Left colon (tissue), 2 donors: ENCODE data around the gene EVL. TPM values are rescaled to one million over a fixed set of nuclear protein-coding genes. Genes with fewer than 3 reads are reported as not detected.
A peak's percentile ranks its signal among the peaks of the same experiment; 100 is the strongest.

Source experiments
- ATAC-seq: fragments of 200-7000 bp; cut with Tn5 transposase; one replicate; pipeline ENCODE4 v1.9.1; 2020; ENCODE audit warnings: mild to moderate bottlenecking, moderate library complexity
- DNase-seq, 2 donors: peaks; one replicate each; pipeline ENCODE4 v3.0.0-alpha.2; 2020
- intact Hi-C, 2 donors: fragments of 100-400 bp; cut with DNase I in 1 of 2; cut with micrococcal nuclease in 1 of 2; formaldehyde crosslinking; loops; one replicate each; pipeline versions ENCODE4 v1.11.2 to v1.14.0; 2022; cut with DNase I, micrococcal nuclease
- total RNA-seq, 2 donors: library from RNA; stranded (reverse); fragmentation: NEBNext Ultra II Directional; extraction: Animal tissue kit (Norgen Biotek cat#: 25700); gene quantifications; one replicate each; pipeline ENCODE4 v1.2.1, GENCODE V29; 2021
- donor health status: DM: no; HTN: no; CAD: no.
- donor health status: DM: yes; HTN: yes; CAD: no.

The EVL gene
- total RNA-seq, 2 donors from 2014 or later: 9.7 to 25.0 TPM

DNA sequence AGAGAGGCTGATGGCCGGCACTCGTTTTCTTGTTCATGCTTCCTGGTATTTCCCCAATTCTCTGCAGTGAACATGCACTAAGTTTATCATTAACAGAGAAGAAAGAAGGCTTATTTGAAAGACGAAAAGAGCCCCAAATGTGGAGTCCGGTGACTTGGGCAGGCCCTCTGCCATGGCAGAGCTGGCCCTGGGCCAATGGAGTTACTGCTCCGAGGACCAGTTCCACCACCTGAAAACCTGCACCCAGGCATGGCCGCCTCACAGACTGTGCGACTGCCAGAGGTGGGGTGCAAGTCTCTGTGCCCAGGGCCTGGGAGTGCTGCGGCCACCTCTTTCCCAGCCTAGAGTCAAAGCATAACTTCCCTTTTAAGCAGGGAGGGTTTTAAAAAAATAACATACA lies 69.4 kb downstream of the EVL start:
- peak in 1 of 2 donors; percentile 68 for DNase-seq
- peak; percentile 21 for ATAC-seq

DNA sequence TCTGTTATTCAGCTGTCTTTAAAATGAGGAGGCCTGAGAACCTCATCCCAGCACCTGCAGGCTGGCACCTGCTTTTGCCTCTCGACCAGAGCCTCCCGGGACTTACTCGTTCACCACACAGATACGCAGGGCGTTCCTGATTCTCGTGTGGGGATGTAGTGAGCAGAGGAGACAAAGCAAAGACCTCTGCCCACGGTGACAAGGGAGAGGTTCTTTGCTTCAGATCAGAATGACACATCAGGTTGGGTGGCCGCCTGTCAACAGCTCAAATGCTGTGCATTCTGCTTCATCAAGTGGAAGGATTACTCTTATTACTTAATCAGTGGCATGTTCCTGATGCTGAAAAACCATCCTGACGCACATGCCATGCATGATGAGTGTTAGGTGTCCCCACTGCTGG lies 69.9 kb downstream of the EVL start:
- intact Hi-C loops: no loop called here
- DNase-seq: no peak
- no peak for ATAC-seq

More for the DNA sequence above, 69.4 kb downstream of the EVL start:
- intact Hi-C loops: no loop called here

DNA sequence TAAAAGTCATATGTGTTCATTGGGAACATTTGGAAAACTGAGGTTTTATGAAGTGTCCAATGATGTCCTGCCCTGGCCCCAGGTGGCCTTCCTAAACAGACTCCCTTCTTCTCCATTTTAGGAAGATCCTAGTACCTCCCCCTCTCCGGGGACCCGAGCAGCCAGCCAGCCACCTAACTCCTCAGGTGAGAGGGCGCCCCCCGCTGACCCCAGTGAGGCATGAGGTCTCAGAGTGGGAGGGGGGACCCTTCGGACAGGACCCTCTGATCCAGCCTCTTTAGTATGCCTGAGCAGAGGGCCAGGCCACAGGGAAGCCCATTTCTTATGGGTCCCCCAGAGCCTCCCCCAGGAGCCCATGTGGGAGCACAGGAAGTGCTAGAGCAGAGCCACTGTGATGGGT lies 70.6 kb downstream of the EVL start:
- intact Hi-C loops: no loop called here
- DNase-seq (no peak), ATAC-seq (no peak)

DNA sequence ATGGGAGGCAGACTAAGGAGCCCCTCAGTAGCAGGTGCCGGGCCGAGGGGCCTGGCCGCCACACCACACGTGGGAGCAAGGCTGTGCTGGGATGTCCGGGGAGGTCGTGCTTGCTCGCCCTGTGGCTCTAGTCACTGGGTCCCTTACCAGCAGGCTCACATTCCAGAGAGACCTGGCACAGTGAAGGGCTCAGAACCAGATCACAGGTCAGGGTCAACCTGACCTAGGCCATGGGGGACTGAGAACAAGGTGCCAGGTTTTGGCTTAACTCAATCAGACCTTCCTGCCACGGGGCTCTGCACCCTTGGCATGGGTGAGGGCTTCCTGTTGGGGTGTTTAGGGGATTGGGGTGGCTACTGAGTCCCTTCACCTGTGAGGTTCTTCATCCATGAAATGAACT lies 72.0 kb downstream of the EVL start:
- intact Hi-C loops: no loop called here
- ATAC-seq: no peak
- no peak for DNase-seq

DNA sequence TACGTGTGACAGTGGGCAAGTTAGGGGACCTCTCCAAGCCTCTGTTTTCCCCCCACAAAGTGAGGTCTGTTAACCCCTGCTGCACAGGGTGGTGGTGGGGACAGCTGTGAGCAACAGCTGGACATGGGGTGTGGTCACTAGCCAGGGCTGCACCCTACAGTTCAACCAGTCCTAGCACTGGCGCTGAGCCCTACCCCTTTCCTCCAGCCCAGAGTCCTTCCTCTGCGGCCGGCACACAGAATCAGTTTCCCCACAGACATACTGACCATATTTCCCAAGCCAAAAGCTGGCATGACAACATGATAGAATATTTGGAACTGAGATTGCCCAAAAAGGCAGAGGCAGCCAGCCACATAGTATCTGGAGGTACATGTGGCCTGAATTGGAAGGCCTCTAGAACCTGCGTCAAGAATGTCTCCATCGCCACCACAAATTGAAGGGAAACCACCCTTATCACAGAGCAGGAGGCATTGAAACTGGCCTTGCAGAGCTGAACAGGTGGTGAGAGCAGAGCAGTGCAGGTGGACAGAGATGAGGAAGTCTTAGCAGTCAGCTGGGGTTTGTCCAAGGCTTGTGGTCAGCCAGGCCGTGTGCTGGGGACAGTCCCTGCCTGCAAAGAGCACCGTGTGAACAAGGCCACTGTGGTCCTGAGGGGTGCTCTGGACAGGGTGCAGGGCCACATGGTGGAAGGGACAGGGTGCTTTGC lies 73.0 kb downstream of the EVL start:
- no peak for ATAC-seq
- peak in 1 of 2 donors; percentile 47 for DNase-seq
- intact Hi-C loops: no loop called here

DNA sequence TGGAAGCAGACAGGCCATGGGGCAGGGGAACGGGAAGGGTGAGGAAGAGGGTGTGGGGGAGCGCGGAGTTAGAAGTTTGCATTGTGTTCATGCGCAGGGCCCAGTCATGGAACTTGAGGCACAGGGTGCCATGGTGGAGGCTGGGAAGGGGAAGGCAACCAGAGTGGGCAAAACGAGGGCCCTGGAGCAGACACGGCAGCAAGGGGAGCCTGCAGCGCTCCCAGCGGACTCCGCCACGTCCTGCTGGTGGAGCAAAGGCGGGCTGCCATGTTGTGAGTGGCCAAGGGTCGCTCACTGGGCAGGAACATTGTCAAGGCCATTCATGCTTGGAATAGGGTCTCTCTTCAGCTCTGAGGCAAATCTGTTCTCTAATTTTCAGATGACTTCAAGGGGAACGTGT lies 73.7 kb downstream of the EVL start:
- intact Hi-C loops: no loop called here
- no peak for DNase-seq
- no peak for ATAC-seq

DNA sequence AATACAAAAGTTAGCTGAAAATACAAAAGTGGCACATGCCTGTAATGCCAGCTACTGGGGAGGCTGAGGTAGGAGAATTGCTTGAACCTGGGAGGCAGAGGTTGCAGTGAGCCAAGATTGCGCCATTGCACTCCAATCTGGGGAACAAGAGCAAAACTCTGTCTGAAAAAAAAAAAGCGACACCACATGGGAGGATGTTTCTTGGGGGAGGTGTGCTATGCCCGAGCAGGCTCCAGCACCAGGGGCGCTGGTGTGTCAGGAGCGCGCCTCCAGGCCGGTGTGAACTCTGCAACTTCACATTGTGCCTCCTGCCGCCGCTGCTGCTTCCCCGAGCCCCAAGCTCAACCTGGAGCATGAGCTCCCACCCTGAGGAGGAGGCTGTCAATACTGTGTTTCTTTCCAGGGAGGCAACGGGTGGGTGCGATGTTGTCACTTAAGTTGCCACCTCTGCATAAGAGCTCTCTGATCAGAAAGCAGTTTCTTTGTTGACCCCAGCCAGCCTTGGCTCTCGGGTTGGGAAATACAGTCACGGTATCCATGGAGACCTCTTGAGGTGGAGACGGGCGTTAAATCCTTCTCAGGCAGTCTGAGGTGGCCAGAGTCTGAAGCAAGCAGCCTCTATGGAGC lies 75.3 kb downstream of the EVL start:
- ATAC-seq (peak; percentile 12), DNase-seq (peak; percentile 58 to 61)
- intact Hi-C loops: no loop called here

DNA sequence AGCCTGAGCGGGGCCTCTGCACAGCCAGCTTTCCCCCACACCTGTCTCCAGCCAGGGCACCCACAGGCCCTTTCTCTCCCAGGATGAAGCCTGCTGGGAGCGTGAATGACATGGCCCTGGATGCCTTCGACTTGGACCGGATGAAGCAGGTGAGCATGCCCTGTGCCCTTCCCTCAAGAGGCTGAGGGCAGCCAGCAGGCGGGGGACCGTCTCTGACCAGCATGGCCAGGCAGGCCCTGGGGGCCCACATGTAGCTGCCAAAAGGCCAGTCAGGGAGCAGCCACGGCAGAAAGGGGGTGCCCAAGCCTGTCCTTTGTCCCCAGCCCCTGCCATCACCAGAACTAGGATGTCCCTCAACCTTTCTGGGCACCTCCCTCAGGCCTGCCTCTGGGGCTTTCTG lies 75.9 kb downstream of the EVL start:
- no peak for ATAC-seq
- intact Hi-C loops: no loop called here
- no peak for DNase-seq

DNA sequence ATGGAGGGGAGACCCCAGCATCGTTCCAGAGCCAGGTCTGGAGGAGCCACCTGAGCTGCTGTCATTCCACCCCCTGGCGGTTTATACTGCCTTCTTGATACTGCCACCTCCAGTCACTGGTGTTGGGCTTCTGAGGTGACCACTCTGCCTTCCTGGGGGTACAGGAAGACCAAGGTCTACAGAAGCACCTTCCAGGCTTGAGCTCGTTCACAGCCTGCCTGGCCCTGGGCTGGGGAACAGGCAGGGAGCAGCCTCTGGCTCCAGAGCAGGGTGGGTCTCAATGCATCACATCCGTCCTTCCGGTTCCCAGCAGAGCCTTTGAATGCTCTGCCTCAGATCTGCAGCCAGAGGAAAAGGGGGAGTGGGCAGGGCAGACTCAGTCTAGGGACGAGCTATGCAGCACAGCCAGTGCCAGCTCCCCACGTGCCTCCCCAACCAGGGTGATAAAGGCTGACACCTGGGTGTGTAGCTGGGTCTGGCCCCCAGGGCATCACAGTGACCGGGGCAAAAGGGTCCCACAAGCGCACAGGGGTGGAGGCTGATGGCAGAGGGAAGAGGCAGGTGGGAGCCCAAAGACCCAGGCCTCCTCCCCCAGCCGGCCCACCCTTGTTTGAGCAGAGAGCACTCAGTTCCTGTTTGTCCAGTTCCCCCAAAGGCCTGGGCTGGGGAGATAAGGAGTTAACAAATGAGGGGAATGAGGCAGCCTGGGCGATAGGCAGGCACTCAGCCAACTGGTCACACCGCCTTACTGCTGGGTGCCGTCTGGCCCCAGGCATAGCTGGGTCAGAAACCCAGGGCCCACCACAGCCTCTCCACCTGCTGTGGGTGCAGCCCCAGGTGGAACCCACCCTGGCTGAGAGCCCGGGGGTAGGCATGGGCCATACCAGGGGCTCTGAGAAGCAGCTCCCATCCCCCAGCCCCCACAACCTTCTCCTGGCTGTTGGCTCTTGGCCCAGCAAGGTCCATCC lies 77.1 kb downstream of the EVL start:
- ATAC-seq (peak; percentile 45), DNase-seq (peak; percentile 81 to 86)
- intact Hi-C loops: no loop called here

DNA sequence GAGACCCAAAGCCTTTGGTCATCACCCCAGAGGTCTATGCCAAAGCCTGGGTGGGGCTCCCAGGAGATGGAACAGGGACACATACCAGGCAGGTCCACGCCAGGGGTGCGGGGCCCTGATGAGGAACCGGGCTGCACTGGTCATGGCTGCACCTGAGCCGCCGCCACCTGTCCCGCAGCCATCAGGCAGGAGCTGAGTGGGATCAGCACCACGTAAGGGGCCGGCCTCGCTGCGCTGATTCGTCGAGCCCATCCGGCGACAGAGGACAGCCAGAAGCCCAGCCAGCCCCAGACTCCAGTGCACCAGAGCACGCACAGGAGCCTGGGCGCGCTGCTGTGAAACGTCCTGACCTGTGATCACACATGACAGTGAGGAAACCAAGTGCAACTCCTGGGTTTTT lies 78.3 kb downstream of the EVL start:
- no peak for DNase-seq
- intact Hi-C loops: no loop called here
- ATAC-seq: no peak

DNA sequence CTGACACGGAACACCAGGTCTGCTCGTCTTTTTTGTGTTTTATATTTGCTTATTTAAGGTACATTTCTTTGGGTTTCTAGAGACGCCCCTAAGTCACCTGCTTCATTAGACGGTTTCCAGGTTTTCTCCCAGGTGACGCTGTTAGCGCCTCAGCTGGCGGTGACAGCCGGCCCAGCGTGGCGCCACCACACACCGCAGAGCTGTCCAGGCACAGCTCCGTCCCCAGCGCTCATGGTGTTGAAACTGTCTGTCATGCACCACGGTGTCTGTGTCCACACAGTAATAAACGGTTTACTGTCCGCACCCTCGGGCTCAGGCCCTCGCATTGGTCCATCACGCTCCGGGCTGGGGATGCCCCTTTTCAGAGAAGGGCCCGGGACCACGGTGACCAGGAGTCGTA lies 78.7 kb downstream of the EVL start:
- ATAC-seq: no peak
- no peak for DNase-seq
- intact Hi-C loops: no loop called here

DNA sequence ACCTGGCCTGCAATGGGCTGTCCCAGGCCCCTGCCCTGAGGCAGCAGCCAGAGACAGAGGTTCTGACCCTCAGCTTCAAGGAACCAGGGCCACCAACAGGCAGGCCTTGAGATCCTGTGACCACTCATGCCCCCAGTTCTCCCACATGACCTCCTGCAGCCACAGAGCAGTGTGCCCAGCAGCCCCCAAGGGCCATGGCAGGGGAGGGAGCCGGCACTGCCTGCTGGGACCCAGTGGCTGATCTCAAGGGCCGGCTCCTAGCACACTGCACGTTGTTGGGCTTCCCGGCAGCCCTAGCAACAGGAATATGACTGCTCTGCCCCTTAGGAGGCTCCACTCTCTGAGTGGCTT lies 79.4 kb downstream of the EVL start:
- DNase-seq: no peak
- peak; percentile 6 for ATAC-seq
- intact Hi-C loops: no loop called here

DNA sequence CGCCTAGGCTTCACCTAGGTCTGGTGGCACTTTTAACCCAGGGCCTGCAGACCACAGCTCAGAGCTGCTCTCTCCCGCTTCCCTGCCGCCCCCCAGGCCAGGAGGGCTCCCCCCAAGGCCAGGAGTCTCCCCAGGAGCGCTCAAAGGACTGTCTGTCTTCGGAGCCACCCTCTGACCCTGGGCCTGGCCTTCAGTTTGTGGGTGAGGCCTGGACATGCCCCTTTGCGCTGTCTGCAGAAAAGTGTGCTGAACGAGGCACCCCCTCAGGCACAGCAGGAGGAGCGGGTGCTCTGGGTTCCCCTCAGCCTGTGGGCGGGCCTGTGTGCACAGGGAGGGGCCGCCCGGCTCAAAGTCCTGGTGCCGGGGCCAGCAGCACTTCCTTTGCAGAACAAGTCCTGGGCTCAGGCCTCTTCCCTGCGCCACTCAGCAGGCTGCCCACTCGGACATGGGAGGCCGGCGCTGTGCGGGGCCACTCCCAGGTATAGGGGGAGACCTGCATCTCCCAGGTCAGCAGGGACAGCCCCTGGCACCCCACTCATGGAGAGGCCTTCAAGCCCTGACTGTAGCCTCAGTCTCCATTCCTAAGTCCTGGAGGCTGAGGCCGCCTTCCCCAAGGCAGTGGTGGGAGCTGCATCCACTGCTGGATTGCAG lies 79.9 kb downstream of the EVL start:
- intact Hi-C loops: no loop called here
- peak; percentile 85 to 88 for DNase-seq
- ATAC-seq: peak; percentile 73

DNA sequence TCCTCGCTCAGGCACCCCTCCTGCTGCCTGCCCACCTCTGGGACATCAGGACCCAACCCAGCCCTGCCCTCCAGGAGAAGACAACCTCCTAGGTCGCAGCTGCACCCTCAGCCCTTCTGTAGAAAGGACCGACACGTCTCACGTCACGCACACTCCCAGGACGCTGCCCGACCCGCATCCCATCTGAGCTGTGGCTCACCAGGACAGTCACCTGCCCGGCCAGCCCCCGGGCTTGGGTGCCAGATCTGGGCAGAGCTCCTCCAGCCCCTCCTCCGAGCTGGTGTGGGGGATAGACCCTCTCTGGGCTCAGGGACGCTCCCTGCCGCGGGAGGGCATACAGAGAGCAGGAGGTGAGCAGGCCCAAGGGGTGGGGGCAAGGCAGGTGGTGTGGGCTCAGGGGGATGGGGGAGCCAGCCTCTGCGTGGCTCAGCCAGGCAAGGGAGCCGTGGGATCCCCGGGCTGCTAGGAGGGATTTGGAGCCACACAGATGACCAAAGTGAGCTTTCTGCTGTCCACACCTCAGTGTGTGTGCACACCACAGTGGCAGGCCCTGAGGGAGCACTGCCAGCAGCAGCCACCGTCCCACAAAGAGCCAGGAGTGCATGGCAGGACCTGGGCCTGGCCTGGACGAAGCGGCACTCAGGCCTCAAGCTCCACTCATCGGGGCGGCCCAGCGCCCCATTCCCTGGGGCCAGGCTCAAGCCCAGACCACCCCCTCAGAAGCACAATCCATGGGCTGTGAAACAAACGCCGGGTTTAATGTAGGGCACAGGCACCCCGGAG lies 80.7 kb downstream of the EVL start:
- intact Hi-C loops: no loop called here
- DNase-seq: peak in 1 of 2 donors; percentile 47
- peak; percentile 12 for ATAC-seq

DNA sequence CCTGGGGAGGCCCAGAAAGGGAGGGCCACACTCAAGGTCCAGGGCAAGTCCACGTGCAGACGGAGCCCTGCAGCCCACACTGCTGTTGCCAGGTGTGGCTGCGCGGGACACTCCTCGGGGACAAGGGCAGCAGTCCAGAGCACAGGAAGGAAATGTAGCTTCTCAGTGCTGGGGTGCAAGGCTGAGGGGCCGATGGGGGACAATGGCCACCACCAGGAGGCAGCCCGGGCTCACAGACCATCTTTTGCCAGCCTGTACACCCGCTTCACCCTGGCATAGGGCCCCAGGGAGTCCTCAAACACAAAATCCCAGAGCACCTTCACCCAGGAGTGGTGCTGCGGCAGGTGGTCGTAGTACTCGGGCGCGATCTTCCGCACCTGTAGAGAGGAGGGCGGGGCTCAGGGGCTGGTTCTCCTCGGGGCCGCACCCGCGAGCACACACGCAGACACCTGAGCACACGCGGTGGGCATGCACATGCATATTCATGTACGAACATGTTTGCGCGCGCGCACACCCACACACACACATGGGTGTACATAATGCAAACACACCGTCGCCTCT lies 81.4 kb downstream of the EVL start:
- intact Hi-C loops: no loop called here
- peak; percentile 68 to 73 for DNase-seq
- ATAC-seq: peak; percentile 45

DNA sequence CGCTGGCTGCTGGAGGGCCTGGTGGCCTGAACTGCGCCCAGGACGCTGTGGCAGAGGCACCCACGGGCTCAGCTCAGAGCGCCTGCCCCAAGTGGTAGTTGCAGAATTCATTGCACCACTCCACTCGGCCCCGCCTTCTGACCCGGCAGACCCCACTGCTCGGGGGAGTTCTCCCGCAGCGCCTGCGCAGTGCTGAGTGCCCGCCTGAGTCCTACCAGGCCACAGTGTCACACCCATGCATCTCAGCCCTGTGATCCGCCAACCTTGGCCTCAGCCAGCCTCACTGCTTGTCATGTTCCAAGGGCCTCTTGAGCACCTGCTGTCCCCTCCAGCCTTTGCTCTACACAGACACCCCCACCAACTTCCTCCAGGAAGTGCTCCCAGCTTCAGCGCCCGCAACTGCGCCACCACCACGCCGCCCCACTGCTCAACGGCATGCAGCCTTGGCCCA lies 82.0 kb downstream of the EVL start:
- no peak for ATAC-seq
- DNase-seq: peak; percentile 48 to 53

DNA sequence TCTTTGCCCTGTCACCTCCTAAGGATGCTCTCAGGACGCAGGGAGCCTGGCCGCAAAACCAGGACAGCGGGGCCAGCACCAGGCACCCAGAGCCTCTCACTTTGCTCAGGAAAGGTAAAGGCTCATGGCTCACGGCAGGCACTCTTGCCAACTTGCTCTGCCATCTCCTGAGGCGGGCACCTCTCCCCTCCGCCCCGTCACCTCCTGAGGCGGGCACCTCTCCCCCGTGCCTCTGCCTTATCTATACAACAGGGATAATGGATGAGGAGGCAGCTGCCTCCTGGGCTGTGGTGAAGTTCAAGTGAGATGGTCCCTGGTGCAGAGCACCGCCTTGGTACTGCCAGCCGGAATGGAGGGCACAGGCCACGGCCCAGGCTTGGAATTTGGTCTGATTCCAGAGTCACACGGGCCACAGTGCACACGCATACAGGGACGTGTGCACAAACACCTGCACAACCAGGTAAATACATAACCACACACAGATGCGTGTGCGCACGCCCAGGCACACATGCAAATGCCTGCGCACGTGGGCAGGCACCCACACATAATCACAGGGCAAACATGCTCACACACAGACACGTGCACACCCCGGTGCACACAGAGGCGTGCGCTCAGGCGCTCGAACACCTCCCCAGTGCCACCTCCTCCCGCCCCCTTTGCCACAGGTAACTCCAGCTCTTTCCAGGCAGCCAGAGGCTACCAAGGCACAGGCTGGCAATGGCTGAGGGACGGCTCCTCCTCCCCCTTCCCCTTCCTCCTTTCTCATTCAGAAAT lies 82.7 kb downstream of the EVL start:
- peak; percentile 2 for ATAC-seq
- peak in 1 of 2 donors; percentile 51 for DNase-seq

More for the DNA sequence above, 82.0 kb downstream of the EVL start:
- intact Hi-C loops: no loop called here

More for the DNA sequence above, 82.7 kb downstream of the EVL start:
- intact Hi-C loops: no loop called here
